GM12892 (cell line): Measurements from ENCODE around the gene LAG3.

Source experiments
- POLR2A ChIP-seq: IDR thresholded peaks from 2 replicates; pipeline ENCODE4 v1.6.1; 2011; ENCODE audit warnings: low read depth, low read length, control low read depth
- POLR2AphosphoS5 ChIP-seq: IDR thresholded peaks from 2 replicates; pipeline ENCODE4 v1.6.1; 2011; ENCODE audit warnings: low read depth, low read length, control low read depth

DNA sequence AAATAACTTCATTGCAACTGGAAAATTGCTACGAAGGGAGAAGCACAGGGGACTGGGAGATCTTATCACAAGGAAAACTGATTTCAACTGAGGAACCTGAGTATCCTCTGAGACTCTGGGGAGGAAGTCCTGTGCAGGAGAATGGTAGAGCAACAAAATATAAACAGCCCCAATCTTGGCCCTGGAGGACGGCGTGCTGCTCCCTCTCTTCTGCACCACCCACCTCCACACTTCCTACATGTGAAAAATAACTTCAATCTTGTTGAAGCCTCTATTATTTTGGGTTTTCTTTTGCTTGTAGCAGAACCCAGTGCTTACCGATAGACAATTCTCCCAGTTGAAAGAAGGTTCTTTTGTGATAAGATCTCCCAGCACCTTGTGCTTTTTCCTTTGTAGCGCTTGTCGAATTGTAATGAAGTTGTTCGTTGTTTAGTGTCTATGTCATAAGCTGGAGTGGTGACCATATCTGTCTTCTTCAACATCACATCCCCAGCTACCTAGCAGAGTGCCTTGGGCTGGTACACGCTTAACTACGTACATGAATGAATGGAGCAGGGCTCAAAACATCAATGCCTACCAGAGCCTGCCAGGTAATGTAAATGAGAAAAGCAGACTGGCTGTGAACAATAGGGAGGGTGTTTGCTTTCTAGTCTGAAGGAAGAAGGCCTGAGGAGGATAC is 14.2 kb downstream of the LAG3 start:
- TF ChIP-seq POLR2AphosphoS5 = no peak
- TF ChIP-seq POLR2A = no peak
